HG02852 (cell line): Measurements from ENCODE around the gene SH3BP2.

Experiments
- ATAC-seq: cut with Tn5 transposase; IDR thresholded peaks from one replicate; pipeline ENCODE4 v1.9.1; 2021; ENCODE audit warnings: mild to moderate bottlenecking, moderate library complexity; ENCODE audit not compliant: unreplicated experiment

The SH3BP2 gene

GRCh38 chr4:2830632-2831610 is 38.0 kb downstream of the SH3BP2 start:
- ATAC-seq, result no peak

- ATAC-seq, result no peak
Measured at GRCh38 chr4:2831611-2832308, 38.9 kb downstream of the SH3BP2 start.

- peak; percentile 86 for ATAC-seq
Measured at GRCh38 chr4:2832309-2832980, 39.6 kb downstream of the SH3BP2 start.

- peak; percentile 18 for ATAC-seq
Measured at GRCh38 chr4:2832981-2833670, 40.2 kb downstream of the SH3BP2 start.

- no peak for ATAC-seq
Measured at GRCh38 chr4:2833671-2834000, 40.8 kb downstream of the SH3BP2 start.

GRCh38 chr4:2834001-2834921 is 41.4 kb downstream of the SH3BP2 start:
- ATAC-seq, result no peak

GRCh38 chr4:2835978-2836377 is 43.1 kb downstream of the SH3BP2 start:
- ATAC-seq, result no peak

- no peak for ATAC-seq
Measured at GRCh38 chr4:2836391-2836859, 43.5 kb downstream of the SH3BP2 start.

- ATAC-seq, result no peak
Measured at GRCh38 chr4:2837110-2837903, 44.4 kb downstream of the SH3BP2 start.

GRCh38 chr4:2837904-2838496 is 45.1 kb downstream of the SH3BP2 start:
- ATAC-seq, result no peak

GRCh38 chr4:2839060-2839459 is 46.2 kb downstream of the SH3BP2 start:
- no peak for ATAC-seq

- peak; percentile 1 for ATAC-seq
Measured at GRCh38 chr4:2842687-2843262, 49.9 kb downstream of the SH3BP2 start.

GRCh38 chr4:2843263-2843940 is 50.5 kb downstream of the SH3BP2 start, which contains the start of gene ADD1:
Gene ADD1, plus strand, starts transcription at chr4:2843844. Its CDS starts 32,072 bp downstream, at chr4:2875916.
- peak; percentile 74 for ATAC-seq

- ATAC-seq, result no peak
Measured at GRCh38 chr4:2843941-2844584, 51.2 kb downstream of the SH3BP2 start.

GRCh38 chr4:2846172-2846571 is 53.3 kb downstream of the SH3BP2 start:
- ATAC-seq, result no peak

GRCh38 chr4:2847302-2847871 is 54.5 kb downstream of the SH3BP2 start:
- no peak for ATAC-seq

GRCh38 chr4:2848449-2848848 is 55.6 kb downstream of the SH3BP2 start:
- no peak for ATAC-seq
